ENCODE data around the gene LCE3E.
"Not testable (repeated sequence)": the region's sequence is repeated elsewhere in the genome, so short reads cannot be mapped to it uniquely, and the experiment has no call there.

Gene LCE3E

GRCh38 chr1:152566681-152567080 is at the start of gene LCE3E:
LCE3E (minus strand) TSS chr1:152566780; CDS start chr1:152566208, 572 bp downstream.
- DNase-seq, result no peak

- DNase-seq, result no peak
Observed at GRCh38 chr1:152613511-152613910, 46.9 kb upstream of the LCE3E start, which contains the start of gene LCE3B. LCE3B (plus strand) TSS chr1:152613811; CDS start chr1:152613811, 0 bp downstream.

- DNase-seq, result no peak
Observed at GRCh38 chr1:152599934-152600333, 33.4 kb upstream of the LCE3E start, which contains the start of gene LCE3C. LCE3C (plus strand) TSS chr1:152600234; CDS start chr1:152600732, 498 bp downstream.

- no peak for DNase-seq
Observed at GRCh38 chr1:152596986-152597385, 30.4 kb upstream of the LCE3E start.

- no peak for DNase-seq
Observed at GRCh38 chr1:152585586-152585985, 19.0 kb upstream of the LCE3E start.

- no peak for DNase-seq
Observed at GRCh38 chr1:152582647-152583046, 16.1 kb upstream of the LCE3E start.

- DNase-seq, result no peak
Observed at GRCh38 chr1:152580433-152580832, 13.9 kb upstream of the LCE3E start, which contains the start of gene LCE3D. LCE3D (minus strand) TSS chr1:152580516; CDS start chr1:152579936, 580 bp downstream.

GRCh38 chr1:152579526-152579925 is 12.9 kb upstream of the LCE3E start:
- DNase-seq, result not testable (repeated sequence)

- no peak for DNase-seq
Observed at GRCh38 chr1:152577168-152577567, 10.6 kb upstream of the LCE3E start.

GRCh38 chr1:152565535-152566215 is 905 bp downstream of the LCE3E start:
- no peak for DNase-seq

- no peak for DNase-seq
Observed at GRCh38 chr1:152565115-152565514, 1.5 kb downstream of the LCE3E start.

- DNase-seq, result not testable (repeated sequence)
Observed at GRCh38 chr1:152548358-152548757, 18.2 kb downstream of the LCE3E start.

GRCh38 chr1:152546704-152547103 is 19.9 kb downstream of the LCE3E start:
- DNase-seq, result no peak

GRCh38 chr1:152543820-152544219 is 22.8 kb downstream of the LCE3E start:
- DNase-seq, result no peak

- DNase-seq, result no peak
Observed at GRCh38 chr1:152539901-152540300, 26.7 kb downstream of the LCE3E start.

GRCh38 chr1:152537496-152537895 is 29.1 kb downstream of the LCE3E start:
- no peak for DNase-seq

- no peak for DNase-seq
Observed at GRCh38 chr1:152535774-152536173, 30.8 kb downstream of the LCE3E start.

- no peak for DNase-seq
Observed at GRCh38 chr1:152533327-152533938, 33.1 kb downstream of the LCE3E start.

GRCh38 chr1:152525080-152525641 is 41.4 kb downstream of the LCE3E start:
- DNase-seq, result no peak

- DNase-seq, result no peak
Observed at GRCh38 chr1:152520561-152521090, 46.0 kb downstream of the LCE3E start.

- DNase-seq, result no peak
Observed at GRCh38 chr1:152519851-152520250, 46.7 kb downstream of the LCE3E start.

GRCh38 chr1:152517237-152517811 is 49.3 kb downstream of the LCE3E start:
- DNase-seq, result no peak

GRCh38 chr1:152516082-152516481 is 50.5 kb downstream of the LCE3E start:
- DNase-seq, result no peak

Measured in NCI-H187 treated with DMSO at 0.1 percent for 48 hours (cell line).